Activated CD8-positive, alpha-beta T cell treated with anti-CD3 and anti-CD28 coated beads for 36 hours (primary cell): Measurements from ENCODE around the gene RUNDC1. TPM values are rescaled to one million over a fixed set of nuclear protein-coding genes. Genes with fewer than 3 reads are reported as not detected.
A peak's percentile ranks its signal among the peaks of the same experiment; 100 is the strongest.
"Not testable (repeated sequence)": the region's sequence is repeated elsewhere in the genome, so short reads cannot be mapped to it uniquely, and the experiment has no call there.

Experiments used
- ATAC-seq: fragments of 200-7000 bp; cut with Tn5 transposase; one replicate; pipeline ENCODE4 v1.10.0; 2021; ENCODE audit warnings: mild to moderate bottlenecking, moderate library complexity
- CTCF ChIA-PET: fragments of 350-600 bp; sonication (Branson Sonifier 250); formaldehyde crosslinking; loops from one replicate; lab custom pipeline; 2021; ENCODE audit warnings: antibody characterized with exemption; lab: Charles Lee
- POLR2A ChIA-PET: fragments of 350-600 bp; sonication (Branson Sonifier 250); formaldehyde crosslinking; loops from one replicate; lab custom pipeline; 2021; ENCODE audit warnings: antibody characterized with exemption; lab: Charles Lee
- DNase-seq: peaks from one replicate; pipeline ENCODE4 v3.0.0-alpha.2; 2020
- H3K27ac Mint-ChIP-seq: one replicate; pipeline ENCODE4 v1.8.0; 2021; ENCODE audit warnings: mild to moderate bottlenecking, mixed read lengths
- H3K27me3 Mint-ChIP-seq: one replicate; pipeline ENCODE4 v1.8.0; 2021; ENCODE audit warnings: mixed read lengths
- H3K36me3 Mint-ChIP-seq: one replicate; pipeline ENCODE4 v1.8.0; 2021; ENCODE audit warnings: low read depth, mixed read lengths
- H3K4me1 Mint-ChIP-seq: one replicate; pipeline ENCODE4 v1.8.0; 2021; ENCODE audit warnings: low read depth, mixed read lengths
- H3K4me3 Mint-ChIP-seq: one replicate; pipeline ENCODE4 v1.8.0; 2021; ENCODE audit warnings: mild to moderate bottlenecking, moderate library complexity, mixed read lengths
- H3K9me3 Mint-ChIP-seq: one replicate; pipeline ENCODE4 v1.8.0; 2021; ENCODE audit warnings: mixed read lengths
- intact Hi-C: fragments of 100-400 bp; cut with micrococcal nuclease; formaldehyde crosslinking; loops from one replicate; pipeline ENCODE4 v1.10.0; 2022
- total RNA-seq, 2 experiments: library from RNA; stranded (reverse); gene quantifications; one replicate each; pipeline ENCODE4 v1.2.3, GENCODE V29; 2021
- TF ChIP-seq, protein P1 (sequence below): fragments of 200-600 bp; IDR thresholded peaks from one replicate; pipeline ENCODE4 v1.8.0; 2022; ENCODE audit warnings: antibody characterized with exemption, mild to moderate bottlenecking

The RUNDC1 gene
- total RNA-seq, 2 experiments from 2014 or later, result 16.1 to 17.0 TPM

DNA sequence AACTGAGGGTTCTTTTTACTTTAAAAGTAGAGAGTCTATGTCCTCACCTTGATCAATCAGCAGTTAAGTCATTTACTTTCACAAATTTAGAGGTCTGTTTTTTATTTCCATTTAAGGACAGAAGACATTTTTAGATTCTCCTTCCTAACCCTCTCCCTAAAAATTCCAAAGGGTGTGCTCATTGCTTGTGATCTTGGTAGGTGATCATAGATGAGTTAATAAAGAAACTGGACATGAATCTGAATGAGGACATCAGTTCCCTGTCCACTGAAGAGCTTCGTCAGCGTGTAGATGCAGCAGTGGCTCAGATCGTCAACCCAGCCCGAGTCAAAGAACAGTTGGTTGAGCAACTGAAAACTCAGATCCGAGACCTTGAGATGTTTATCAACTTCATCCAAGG, 8.8 kb downstream of the RUNDC1 start:
- TF ChIP-seq, protein P1, sequence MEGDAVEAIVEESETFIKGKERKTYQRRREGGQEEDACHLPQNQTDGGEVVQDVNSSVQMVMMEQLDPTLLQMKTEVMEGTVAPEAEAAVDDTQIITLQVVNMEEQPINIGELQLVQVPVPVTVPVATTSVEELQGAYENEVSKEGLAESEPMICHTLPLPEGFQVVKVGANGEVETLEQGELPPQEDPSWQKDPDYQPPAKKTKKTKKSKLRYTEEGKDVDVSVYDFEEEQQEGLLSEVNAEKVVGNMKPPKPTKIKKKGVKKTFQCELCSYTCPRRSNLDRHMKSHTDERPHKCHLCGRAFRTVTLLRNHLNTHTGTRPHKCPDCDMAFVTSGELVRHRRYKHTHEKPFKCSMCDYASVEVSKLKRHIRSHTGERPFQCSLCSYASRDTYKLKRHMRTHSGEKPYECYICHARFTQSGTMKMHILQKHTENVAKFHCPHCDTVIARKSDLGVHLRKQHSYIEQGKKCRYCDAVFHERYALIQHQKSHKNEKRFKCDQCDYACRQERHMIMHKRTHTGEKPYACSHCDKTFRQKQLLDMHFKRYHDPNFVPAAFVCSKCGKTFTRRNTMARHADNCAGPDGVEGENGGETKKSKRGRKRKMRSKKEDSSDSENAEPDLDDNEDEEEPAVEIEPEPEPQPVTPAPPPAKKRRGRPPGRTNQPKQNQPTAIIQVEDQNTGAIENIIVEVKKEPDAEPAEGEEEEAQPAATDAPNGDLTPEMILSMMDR, result no peak
- peaks cover 8% of the 10 kb centered on the region for H3K4me1 Mint-ChIP-seq
- ATAC-seq (no peak), DNase-seq (no peak)
- H3K9me3 Mint-ChIP-seq, result no peaks in the 10 kb centered on the region
- POLR2A ChIA-PET, result no interaction called here
- CTCF ChIA-PET, result interaction anchor here (2.6 kb wide), 1 partner anchor 8 kb away, joined by 11 read pairs; the partner anchor contains the start of gene RPL27
- no peak overlapping the region for H3K27ac Mint-ChIP-seq
- intact Hi-C loops, result no loop called here
- H3K27me3 Mint-ChIP-seq, result no peaks in the 10 kb centered on the region
- H3K4me3 Mint-ChIP-seq, result no peak overlapping the region
- peaks cover 57% of the 10 kb centered on the region for H3K36me3 Mint-ChIP-seq

DNA sequence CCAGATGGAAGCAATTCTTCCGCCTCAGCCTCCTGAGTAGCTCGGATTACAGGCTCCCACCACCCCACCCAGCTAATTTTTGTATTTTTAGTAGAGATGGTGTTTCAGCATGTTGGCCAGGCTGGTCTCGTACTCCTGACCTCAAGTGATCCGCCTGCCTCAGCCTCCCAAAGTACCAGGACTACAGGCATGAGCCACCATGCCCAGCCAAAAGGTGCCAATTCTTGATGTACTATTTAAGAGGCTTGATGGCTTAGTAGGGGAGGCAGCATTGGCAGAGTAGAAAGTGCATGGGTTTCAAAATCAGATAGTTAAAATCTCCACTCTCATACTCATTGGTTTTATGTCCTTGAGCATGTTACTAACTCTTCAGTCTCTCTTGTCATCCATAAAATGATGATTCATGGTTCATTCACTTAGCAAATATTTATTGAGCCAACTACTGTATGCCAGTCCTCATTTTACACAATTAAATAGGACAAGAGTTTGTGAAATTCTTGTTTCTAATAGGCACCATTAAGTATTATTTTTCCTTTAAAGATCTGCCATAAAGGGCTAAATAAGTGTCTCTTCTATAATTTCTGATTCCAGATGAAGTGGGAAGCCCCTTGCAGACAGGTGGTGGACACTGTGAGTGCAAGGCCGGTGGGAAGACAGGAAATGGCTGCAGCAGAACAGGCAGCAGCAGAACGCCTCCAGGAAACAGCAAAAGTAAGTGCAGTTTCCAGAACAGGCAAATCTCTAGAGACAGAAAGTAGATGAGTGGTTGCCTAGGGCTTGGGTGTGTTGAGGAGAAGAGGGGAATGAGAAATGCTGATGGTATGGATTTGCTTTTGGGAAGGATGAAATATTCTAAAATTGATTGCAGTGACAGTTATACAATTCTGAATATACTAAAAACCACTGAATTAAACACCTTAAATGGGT, 9.6 kb downstream of the RUNDC1 start:
- TF ChIP-seq, protein P1, result no peak
- Mint-ChIP-seq H3K27me3 (no peaks in the 10 kb centered on the region), H3K36me3 (peaks cover 52% of the 10 kb centered on the region), H3K9me3 (no peaks in the 10 kb centered on the region), H3K4me3 (no peak overlapping the region), H3K4me1 (peaks cover 3% of the 10 kb centered on the region), H3K27ac (peak overlapping the region; percentile 47)
- ChIA-PET POLR2A (no interaction called here), CTCF (no interaction called here)
- intact Hi-C loops, result loop anchor here (10.0 kb wide), 1 partner anchor 145 kb away; the partner anchor contains the start of gene AOC2
- ATAC-seq (no peak), DNase-seq (no peak)

DNA sequence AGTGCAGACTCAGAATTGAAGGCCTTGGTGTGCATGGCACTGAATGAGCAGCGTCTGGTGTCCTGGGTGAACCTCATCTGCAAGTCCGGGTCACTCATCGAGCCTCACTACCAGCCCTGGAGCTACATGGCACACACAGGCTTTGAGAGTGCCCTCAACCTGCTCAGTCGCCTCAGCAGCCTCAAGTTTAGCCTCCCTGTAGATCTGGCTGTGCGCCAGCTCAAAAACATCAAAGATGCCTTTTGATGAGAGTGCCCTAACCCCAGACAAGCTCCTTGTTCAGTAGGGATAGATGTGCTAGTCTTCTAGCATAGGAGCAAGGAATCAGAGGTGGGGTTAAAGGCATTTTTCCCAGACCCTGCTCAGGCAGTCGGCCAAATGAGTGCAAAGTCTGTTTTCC, 11.1 kb downstream of the RUNDC1 start:
- H3K4me3 Mint-ChIP-seq, result no peak overlapping the region
- intact Hi-C loops, result loop anchor here (10.0 kb wide), 1 partner anchor 147 kb away; the partner anchor contains the start of gene AOC2
- ChIA-PET CTCF (interaction anchor here (1.2 kb wide), 1 partner anchor 167 kb away, joined by 4 read pairs; the partner anchor contains the start of gene BECN1), POLR2A (no interaction called here)
- no peaks in the 10 kb centered on the region for H3K9me3 Mint-ChIP-seq
- H3K4me1 Mint-ChIP-seq, result no peaks in the 10 kb centered on the region
- H3K27ac Mint-ChIP-seq, result no peak overlapping the region
- DNase-seq, result no peak
- no peak for ATAC-seq
- TF ChIP-seq, protein P1, result no peak
- peaks cover 43% of the 10 kb centered on the region for H3K36me3 Mint-ChIP-seq
- H3K27me3 Mint-ChIP-seq, result no peaks in the 10 kb centered on the region

DNA sequence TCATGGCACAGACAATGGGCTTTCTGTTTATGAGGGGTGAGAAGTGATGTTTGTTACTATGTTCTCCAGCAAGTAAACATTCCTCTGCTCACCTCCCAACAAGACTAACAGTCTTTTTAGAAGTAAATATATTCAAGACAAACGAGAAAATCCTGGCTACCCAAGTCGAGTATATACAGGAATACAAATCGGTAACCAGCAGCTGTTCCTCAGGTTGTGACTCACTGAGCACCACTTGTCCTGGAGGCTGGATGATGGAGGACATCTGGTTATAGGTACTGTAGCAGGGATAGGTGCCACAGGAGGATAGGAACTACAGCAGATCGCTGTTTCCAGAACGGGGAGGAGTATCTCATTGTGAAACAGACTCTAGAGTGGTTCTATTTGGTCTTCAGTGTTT, 12.5 kb downstream of the RUNDC1 start:
- ChIA-PET POLR2A (interaction anchor here (0.8 kb wide), 1 partner anchor 11 kb away, joined by 3 read pairs; no protein-coding TSS in a partner anchor), CTCF (no interaction called here)
- peaks cover 35% of the 10 kb centered on the region for H3K36me3 Mint-ChIP-seq
- H3K27me3 Mint-ChIP-seq, result no peaks in the 10 kb centered on the region
- ATAC-seq, result no peak
- H3K27ac Mint-ChIP-seq, result peak overlapping the region; percentile 64
- no peaks in the 10 kb centered on the region for H3K9me3 Mint-ChIP-seq
- H3K4me3 Mint-ChIP-seq, result no peak overlapping the region
- TF ChIP-seq, protein P1, result no peak
- peaks cover 8% of the 10 kb centered on the region for H3K4me1 Mint-ChIP-seq
- no peak for DNase-seq
- intact Hi-C loops, result loop anchor here (10.0 kb wide), 1 partner anchor 148 kb away; the partner anchor contains the start of gene AOC2

DNA sequence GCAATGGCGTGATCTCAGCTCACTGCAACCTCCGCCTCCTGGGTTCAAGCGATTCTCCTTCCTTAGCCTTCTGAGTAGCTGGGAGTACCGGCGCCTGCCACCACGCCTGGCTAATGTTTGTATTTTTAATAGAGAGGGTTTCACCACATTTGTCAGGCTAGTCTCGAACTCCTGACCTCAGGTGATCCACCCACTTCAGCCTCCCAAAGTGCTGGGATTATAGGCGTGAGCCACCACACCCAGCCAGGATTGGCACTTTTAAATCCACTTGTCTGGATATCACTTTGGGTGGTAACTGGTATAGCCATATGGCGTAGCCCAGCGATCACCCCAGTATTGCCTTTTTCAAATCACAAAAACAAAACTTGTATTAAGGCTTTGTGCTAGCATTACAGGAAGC, 13.5 kb downstream of the RUNDC1 start:
- H3K27me3 Mint-ChIP-seq, H3K4me1 Mint-ChIP-seq, H3K27ac Mint-ChIP-seq, H3K9me3 Mint-ChIP-seq, ATAC-seq, H3K4me3 Mint-ChIP-seq, CTCF ChIA-PET, DNase-seq: not testable (repeated sequence)
- POLR2A ChIA-PET, result interaction anchor here (0.8 kb wide), 1 partner anchor 12 kb away, joined by 3 read pairs; no protein-coding TSS in a partner anchor
- H3K36me3 Mint-ChIP-seq, result peaks cover 37% of the 10 kb centered on the region
- intact Hi-C loops, result loop anchor here (10.0 kb wide), 1 partner anchor 149 kb away; the partner anchor contains the start of gene AOC2
